Measurements from ENCODE around the gene AACS.
"Not testable (repeated sequence)": the region's sequence is repeated elsewhere in the genome, so short reads cannot be mapped to it uniquely, and the experiment has no call there.

Gene AACS

DNA sequence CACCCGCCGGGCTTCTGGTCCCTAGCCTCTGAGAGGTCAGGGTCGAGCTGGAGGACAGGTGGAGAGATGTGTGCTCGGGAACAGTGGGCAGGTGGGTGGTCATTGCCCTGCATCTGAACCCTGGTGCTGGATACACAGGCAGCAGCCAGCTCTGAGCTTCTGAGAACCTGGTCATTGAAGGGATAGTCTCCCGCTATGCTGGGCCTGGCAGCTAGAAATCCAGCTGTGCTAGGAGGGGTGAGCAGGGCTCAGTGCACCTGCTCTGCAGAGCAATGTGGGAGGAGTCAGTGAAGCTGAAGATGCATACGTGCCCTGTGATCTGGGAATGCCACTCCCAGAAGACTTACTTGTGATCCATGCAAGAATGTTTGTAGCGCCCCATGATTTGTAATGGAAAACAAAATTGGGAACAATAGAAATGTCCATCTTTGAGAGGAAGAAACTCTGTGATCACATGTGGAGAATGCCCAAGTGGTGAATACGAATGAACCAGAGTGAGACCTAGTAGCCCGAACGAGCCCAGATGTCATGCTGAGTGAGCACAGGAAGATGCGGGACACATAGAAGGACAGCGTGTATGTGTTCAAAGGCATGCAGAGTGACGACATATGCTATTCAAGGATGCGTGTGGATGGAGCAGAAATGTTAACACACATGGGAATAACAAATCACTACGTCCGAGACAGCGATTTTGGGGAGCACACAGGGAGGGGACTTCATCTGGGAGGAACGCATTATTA lies 63.4 kb downstream of the AACS start:
- DNase-seq = no peak

DNA sequence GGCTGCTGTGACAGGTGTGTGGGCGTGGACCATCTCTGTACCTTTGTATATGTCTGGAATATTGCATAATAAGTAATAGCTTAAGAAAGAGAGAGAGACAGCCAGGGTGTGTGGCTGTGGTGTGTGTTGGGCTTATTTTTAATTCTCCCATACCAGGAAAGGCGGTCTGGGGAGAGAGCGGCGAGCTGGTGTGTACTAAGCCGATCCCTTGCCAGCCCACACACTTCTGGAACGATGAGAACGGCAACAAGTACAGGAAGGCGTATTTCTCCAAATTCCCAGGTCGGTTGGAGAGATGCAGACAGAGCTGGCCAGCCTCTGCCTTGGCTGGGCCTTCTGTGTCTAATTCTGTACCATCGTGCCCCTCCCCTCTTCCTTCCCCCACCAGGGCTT lies 63.9 kb downstream of the AACS start:
- no peak for DNase-seq

DNA sequence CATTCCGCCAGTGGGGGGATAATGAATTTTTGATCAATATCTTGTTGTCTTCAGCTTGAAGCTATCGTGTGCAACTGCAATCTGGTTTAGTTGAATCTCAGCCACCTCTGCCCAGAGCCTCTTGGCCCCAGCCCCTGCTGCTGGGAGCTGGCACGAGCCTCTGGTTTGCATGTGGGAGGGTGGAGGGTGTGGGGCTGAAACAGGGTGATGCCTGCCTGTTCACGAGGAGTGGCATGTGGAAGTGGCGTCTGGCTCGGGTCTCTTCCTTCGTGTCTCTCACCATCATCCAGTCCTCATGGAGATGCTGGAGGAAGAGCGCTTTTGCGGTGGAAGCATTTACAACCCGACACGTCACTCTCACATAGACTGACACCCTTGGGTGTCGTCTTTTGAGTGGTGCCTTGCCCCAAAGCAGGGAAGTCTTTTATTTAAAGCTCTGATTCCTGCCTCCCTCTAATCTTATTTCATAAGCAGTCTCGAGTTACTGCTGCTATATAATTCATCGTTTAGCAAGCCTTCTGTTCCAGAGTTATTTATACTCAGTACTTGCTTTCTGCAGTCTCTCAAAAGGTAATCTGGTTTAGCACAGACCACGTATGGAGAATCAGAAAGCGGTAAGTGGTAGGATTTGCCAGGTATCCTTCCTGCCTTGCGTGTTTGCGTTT lies 64.5 kb downstream of the AACS start:
- no peak for DNase-seq

DNA sequence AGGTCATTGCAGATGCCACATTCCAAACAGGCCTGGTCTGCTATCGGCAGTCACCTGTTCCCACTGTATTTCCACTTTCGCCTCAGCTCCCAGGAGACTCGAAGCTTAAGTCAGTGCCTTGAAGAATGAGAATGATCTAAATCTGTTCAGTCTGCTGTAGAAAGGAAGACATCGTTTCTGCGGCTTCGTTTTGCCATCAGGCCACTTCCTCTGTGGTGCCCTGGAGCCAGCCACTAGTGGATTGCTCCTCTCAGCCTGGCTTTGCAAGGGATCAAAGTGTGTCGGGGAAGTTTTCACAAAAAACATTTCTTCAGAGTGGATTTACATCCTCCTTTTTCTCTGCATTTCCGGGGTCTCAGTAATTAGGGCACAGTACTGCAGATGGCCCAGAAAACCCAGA lies 66.7 kb downstream of the AACS start:
- no peak for DNase-seq

DNA sequence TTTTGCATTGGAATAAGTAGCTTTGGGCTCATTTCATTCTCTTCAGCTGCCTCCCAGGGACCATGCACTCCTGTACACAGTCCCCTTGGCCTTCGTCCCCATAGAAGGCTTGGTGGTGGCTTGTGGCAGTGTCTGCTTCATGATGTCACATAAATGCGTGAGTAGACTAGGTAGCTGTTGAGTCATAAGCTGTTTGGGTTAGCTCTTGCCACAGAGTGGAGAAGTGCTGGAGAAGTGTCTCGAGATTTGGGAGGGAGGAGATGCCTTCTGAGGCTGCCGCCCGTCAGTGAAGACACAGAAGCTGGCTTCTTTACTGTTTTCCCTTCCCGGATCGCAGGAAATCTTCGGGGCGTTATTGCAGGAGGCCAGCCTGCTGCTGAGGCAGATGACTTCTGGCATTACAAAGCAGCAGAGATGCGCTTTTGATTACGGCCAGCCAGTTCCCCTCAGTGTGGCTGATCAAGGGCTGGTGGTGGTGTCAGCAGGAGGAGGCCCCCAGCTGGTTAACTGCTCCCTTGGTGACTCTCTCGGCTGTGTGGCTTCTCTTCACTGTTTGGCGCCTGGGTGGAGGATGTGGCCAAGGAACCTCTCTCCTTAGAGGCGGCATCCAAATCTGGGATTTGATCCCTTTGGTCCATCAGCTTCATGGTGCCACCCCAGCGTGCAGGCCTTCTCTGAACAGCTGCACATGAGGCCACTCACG lies 67.6 kb downstream of the AACS start:
- DNase-seq = no peak

DNA sequence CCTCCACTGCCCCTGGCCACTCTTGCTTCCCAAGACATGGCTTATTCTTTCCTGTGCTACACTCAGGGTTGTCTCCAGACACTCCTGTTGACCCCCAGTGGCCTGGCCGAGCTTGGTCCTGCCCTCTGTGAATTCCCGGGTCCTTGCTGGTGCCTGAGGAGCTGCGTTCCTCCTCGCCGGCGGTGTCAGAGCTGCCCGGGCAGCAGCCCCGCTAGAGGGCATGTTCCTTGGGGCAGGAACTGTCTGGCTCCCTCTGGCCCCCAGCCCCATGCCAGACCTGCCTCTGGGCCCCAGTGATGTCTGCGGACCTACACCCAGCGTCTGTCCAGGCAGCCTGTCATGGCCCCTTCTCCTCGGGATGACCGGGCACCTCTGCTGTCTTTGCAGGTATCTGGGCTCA lies 68.4 kb downstream of the AACS start:
- no peak for DNase-seq

DNA sequence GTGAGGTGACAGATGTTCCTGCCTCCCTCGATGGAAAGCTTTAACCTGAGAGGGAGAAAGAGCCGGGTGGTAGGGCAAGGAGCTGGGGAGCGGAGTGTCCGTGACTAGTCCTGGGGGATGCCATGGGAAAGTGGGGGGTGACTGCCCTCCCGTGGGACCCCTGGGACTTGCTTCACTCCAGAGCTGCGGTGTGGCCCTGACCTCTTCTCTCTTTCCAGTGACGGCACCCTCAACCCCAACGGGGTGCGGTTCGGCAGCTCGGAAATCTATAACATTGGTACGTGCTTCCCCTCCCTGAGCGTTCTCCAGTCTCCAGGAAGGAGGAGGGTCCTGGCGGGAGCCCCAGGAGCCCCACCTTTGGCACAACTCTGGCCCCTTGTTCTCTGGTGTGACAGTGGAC lies 69.3 kb downstream of the AACS start:
- DNase-seq = no peak

DNA sequence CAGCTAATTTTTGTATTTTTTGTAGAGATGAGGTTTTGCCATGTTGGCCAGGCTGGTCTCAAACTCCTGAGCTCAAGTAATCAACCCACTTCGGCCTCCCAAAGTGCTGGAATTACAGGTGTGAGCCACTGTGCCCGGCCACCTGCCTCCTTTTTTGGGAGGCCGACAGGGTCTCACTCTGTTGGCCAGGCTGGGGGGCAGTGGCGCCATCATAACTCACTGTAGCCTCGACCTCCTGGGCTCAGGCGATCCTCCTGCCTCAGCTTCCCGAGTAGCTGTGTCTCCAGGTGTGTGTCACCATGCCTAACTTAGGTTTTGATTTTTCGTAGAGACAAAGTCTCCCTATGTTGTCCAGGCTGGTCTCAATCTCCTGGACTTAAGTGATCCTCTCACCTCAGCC lies 70.7 kb downstream of the AACS start:
- no peak for DNase-seq

DNA sequence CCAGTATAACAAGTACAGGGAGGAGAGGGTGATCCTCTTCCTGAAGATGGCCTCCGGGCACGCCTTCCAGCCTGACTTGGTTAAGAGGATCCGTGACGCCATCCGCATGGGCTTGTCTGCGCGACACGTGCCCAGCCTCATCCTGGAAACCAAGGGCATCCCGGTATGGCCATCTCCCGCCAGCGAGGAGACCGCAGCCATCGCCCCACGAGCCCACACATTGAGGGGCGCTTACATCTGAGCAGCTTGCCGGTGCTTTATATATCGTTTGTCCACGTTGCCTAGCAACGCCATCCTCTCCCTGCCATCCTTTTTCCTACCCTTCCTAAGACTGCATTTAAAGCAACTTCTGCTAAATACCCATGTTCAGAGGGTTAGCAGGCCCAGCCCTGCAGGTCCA lies 71.5 kb downstream of the AACS start:
- no peak for DNase-seq

DNA sequence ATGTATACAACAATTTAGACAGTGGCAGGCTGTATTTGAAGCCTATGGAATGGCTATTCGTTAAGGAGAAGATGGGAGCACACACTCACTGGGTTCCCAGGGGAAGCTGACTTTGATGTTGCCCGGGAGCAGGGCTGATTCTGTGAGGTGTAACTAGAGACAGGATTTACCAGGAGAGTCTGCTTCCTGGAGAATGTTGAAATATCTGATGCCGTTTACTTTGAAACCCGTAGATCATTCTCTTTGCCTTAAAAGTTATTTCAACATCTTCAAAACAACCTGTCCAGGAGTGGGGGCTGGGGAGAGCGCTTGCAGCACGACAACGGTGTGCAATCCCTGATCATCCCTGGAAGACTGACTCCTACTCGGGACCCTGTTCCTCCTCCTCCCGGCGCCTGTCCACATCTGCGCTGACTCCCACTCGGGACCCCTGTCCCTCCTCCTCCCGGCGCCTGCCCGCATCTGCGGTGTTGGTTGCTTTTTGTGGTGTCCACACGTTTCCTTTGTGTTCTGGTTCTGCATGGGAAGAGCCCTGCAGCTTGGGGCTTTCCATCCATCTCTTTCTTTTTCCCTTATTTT lies 72.6 kb downstream of the AACS start:
- DNase-seq = no peak

DNA sequence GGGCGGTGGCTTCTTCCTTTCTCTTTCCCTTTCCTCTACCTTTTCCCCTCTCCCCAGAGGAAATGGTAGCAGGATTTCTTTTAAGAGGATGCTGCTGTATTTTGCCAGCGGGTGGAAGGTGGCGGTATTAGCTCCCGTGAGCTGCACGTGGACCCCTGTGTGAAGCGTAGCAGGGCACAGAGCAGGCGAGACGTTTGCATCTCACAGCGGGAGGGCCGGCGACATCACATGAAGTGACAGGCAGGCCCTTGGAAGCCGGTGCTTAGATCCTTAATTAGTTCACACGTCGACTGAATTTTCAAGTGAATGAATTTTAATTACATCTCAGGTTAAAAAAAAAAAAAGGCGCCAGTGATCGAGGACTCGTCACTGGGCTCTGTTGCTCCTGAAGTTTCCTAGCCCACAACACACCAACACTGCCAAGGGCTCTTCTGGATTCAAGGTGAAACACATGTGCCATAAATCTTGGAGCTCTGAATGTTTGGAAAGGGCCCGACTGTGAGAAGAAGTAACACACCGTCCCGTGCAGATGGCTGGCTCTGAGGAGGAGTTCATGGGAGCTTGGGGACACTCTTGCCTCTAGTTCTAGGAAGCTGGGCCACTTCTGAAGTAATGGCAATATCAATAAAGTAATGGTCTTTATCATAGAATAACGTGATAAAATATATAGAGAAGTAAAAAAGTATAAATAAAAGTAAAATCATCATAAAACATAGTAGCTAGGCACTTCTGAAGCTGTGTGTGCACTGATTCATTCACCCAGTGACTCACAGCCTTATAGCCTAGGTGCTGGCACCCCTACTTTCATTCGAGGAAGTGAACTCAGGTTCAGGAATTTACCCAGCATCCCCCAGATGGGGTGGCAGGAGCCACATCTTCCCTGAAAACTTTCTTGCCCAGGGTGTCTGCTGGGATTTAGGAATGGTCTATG lies 75.3 kb downstream of the AACS start:
- DNase-seq = no peak

DNA sequence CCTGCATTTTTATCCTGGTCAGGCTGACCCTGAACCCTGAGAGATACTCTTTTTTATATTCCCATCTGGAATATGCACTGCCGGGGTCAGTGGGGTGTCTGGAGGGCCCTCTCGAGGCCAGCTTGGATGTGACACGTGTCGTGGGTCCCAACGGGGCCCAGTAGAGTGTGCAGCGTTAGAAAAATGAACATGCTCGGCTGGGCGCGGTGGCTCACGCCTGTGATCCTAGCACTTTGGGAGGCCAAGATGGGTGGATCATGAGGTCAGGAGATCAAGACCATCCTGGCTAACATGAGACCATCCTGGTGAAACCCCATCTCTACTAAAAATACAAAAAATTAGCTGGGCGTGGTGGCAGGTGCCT lies 76.0 kb downstream of the AACS start:
- DNase-seq = not testable (repeated sequence)

DNA sequence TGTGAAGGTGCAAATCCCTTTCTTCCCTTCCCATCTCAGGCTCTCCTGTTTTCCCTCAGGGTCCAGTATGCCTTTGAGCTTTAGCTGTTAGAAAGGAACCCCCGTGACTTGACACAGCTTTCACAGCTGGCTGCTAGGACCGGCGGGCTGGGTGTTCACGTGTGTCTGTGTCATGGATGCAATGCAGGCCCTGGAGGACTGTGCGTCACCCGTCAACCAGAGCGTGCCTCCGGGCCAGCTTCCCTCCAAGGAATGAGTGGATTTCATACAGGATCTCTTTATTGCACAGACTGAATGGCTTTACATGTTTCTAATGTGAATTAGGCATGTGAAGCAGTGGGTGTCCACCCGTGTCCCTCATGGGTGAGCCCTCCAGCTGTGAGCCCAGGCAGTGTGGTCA lies 77.4 kb downstream of the AACS start:
- no peak for DNase-seq

DNA sequence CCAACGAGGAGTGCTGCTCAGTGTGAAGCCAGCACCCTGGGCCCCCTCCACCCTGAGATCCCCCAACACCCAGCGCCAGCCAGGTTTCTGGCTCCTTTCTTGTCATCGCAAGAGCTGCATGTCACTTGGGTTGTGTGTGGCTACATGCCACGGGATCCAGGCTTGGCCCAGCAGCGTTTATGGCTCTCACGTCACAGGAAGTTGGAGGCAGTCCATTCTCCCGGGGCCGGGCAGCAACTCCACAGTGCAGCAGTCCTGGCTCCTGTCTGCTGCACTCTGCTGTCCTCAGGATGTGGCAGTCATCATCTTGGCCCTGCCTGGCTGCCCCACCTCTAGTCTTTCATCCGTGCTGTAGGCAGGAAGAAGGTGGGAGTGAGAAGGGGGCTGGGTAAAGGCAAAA lies 78.3 kb downstream of the AACS start:
- DNase-seq = peak in 1 of 2 experiments; percentile 13

DNA sequence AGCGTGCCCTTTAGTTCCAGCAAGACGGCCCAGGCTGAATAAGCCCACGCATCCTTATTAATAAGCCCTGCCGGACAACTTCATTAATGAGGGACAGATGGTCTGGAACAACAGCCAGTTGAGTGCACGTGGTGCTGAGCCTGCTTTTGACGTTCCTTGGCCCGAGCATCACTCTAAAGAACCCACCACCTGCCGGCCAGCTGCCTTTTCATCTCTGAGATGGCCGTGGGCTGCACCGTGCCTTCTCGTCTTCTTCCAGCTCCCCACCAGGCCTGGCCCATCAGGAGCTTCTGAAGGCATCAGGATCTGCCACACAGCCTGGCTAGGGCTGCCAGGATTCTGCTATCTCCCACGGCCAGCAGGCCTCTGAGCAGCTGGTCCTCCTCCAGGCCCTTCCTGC lies 80.0 kb downstream of the AACS start:
- DNase-seq = no peak

DNA sequence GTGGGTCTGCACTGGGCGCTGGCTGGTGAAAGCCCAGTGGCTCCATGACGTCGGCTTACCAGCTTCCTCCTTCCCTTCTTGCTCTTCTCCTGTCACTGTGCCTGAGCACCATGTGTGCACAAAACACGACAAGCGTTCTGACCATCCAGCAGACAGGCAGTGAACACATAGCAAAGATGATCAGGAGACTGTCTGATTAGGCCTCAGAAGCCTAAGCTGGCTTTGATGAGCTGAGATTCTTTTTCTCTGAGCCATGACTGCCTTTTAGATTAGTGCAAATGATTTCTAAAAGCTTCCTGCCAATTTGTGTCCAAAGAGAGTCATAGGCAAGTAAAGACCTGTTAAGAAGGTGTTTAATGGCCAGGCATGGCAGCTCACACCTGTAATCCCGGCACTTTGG lies 83.1 kb downstream of the AACS start:
- no peak for DNase-seq

DNA sequence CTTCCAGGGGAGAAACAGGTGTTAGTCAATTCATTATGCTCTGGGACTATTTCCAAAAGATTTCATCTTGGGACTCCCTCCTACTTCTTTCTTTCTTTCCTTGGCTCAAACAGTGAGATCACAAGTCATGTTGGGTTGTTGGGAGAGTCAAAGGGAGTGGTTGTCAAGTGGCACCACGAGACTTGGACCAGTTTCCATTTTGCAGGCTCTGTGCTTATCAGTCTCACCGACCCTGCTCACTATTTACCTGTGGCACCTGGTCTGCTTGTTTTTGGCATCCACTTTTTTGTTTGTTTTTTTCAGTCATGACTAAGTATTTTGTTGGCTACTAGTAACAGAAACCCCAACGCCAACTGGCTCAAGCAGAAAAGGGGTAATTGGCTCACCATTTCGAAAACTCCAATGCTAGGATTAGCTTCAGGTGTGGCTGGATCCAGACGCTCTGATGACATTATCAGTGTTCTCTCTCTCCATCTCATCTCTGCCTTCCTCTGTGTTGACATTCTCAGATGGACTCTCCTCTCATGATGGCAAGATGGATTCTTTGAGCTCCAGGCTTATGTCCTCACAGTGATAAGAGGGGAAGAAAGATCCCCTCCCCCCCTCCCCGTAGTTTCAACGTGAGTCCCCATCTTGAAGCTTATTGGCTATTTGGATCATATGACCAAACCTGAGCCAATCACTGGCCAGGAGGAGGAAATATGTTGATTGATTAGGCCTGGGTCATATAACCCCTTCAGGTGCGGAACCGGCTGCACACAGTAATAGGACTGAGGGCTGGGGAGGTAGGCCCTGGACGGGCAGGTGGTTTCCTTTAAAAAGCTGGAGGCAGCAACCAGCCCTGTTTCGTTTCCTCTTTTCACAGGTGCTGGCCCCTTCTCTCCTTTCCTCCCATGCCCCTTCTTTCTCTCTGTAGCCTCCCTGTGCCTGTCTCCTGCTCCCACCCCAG lies 84.2 kb downstream of the AACS start:
- no peak for DNase-seq

DNA sequence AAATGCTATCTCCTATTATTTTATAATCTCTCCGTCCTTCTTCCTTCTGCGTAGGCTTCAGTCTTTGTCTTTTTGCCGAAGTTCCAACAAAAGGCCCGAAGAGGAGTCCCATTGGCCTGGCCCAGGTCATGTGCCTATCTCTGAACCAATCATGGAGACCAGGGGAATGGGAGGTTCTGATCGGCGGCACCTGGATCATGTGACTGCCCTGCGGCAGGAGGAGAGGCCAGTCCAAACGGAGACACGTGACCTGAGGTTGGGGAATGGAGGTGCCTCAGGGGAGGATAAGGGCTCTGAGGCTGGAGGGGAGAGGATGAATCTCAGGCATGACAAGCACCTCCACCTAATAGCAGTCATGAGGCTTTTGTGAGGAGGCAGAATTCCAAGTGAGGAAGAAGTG lies 86.0 kb downstream of the AACS start:
- DNase-seq = no peak

DNA sequence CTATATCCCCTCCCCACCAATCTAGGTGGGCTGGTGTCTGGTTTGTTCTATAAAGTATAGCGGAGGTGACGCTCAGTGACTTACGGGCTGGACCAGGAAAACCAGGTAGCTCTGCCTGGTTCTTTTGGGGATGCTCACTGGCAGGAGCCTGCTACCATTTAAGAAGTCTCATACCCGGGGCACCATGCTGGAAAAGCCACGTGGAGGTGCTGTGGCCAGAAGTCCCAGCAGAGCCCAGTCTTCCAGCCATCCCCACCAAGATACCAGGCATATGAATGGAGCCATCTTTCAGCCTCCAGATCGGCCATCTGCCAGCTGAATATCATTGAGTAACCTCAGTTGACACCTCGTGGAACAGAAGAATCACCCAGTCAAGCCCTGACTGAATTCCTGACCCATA lies 87.2 kb downstream of the AACS start:
- DNase-seq = no peak

DNA sequence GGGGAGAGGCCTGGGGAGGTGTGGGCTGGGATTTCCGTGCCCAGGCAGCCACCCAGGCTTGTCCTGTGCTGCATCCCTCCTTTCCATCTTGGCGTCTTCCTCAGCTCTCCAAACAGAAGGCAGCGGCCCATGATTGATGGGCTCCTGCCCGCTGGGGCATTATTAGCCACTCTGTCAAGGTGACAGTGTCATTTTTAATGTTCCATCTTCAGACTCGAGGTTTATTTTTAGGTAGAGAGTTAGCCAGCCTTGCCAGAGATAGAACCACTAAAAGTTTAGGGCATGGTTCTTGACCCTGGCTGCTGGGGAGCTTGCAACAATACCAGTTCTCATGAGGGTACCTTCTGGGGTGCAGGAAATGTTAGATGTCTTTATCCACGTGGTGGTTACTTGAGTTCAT lies 90.1 kb downstream of the AACS start:
- DNase-seq = no peak

DNA sequence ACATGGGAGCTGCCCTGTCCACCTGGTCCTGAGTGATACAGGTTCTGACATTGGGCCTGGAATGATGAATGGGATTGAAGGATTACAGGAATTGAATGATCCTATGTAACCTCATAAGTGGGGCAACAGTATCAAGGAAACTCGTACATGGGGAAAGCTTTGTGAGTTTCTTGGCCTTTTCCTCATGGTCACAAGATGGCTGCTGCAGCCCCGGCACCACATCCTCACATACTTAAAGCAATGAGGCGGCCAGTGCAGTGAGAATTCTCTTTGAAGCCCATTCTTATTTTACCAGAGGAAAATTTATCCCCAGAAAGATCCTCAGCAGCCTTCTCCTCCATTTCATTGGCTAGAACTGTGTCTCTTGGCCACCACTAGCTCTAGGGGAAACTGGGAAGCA lies 91.9 kb downstream of the AACS start:
- DNase-seq = no peak

DNA sequence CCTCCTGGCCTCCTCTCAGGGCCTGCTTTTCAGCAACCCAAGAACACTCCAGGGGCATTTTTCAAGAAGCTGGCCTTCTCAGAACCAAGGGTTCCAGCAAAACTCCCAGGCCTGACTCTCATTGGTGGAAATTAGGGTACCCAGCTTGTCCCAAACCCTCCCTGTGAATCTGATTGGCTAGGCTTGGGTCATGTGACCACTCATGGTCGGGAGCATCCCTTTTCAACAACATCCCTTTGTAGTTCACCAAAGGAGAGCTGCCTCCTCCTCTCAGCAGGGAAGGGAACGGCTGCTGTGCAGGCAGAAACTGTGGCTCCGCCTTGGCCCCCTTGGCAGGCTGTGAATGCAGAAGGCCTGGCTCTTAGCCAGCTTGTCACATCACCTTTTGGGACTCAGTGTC lies 94.5 kb downstream of the AACS start:
- no peak for DNase-seq

Data from SHP77 (cell line).